SK-N-MC (cell line): ENCODE data around the gene PODXL2.
"Not testable (repeated sequence)": the region's sequence is repeated elsewhere in the genome, so short reads cannot be mapped to it uniquely, and the experiment has no call there.

Experiments
- EZH2 ChIP-seq: fragments of 200-600 bp; sonication (generic); IDR thresholded peaks from one replicate; pipeline ENCODE4 v1.6.1; 2017; ENCODE audit warnings: antibody characterized with exemption
- FOXP2 ChIP-seq: optimal IDR thresholded peaks from 2 replicates; pipeline ENCODE3; 2011; ENCODE audit warnings: mild to moderate bottlenecking, moderate library complexity; ENCODE audit not compliant: insufficient read depth; ENCODE audit errors: extremely low read length, control extremely low read depth
- POLR2AphosphoS5 ChIP-seq: IDR thresholded peaks from 2 replicates; pipeline ENCODE4 v1.6.1; 2012; ENCODE audit warnings: mild to moderate bottlenecking, low read depth, low read length, borderline replicate concordance

DNA sequence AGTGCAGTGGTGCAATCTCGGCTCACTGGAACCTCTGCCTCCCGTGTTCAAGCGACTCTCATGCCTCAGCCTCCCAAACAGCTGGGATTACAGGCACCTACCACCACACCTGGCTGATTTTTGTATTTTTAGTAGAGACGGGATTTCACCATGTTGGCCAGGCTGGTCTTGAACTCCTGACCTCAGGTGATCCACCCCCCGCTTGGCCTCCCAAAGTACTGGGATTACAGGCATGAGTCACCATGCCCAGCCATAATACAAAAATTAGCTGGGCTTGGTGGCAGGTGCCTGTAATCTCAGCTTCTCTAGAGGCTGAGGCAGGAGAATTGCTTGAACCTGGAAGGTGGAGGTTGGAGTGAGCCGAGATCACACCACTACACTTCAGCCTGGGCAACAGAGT lies 26.0 kb downstream of the PODXL2 start:
- TF ChIP-seq POLR2AphosphoS5, EZH2, FOXP2: not testable (repeated sequence)
